Medulla oblongata (tissue), 1 donor: ENCODE data around the gene ANKRD31.
A peak's percentile ranks its signal among the peaks of the same experiment; 100 is the strongest.
"Not testable (repeated sequence)": the region's sequence is repeated elsewhere in the genome, so short reads cannot be mapped to it uniquely, and the experiment has no call there.

ENCODE experiments used
- DNase-seq: peaks from one replicate; pipeline ENCODE4 v3.0.0-alpha.2; 2015; ENCODE audit errors: extremely low spot score

Gene ANKRD31, protein sequence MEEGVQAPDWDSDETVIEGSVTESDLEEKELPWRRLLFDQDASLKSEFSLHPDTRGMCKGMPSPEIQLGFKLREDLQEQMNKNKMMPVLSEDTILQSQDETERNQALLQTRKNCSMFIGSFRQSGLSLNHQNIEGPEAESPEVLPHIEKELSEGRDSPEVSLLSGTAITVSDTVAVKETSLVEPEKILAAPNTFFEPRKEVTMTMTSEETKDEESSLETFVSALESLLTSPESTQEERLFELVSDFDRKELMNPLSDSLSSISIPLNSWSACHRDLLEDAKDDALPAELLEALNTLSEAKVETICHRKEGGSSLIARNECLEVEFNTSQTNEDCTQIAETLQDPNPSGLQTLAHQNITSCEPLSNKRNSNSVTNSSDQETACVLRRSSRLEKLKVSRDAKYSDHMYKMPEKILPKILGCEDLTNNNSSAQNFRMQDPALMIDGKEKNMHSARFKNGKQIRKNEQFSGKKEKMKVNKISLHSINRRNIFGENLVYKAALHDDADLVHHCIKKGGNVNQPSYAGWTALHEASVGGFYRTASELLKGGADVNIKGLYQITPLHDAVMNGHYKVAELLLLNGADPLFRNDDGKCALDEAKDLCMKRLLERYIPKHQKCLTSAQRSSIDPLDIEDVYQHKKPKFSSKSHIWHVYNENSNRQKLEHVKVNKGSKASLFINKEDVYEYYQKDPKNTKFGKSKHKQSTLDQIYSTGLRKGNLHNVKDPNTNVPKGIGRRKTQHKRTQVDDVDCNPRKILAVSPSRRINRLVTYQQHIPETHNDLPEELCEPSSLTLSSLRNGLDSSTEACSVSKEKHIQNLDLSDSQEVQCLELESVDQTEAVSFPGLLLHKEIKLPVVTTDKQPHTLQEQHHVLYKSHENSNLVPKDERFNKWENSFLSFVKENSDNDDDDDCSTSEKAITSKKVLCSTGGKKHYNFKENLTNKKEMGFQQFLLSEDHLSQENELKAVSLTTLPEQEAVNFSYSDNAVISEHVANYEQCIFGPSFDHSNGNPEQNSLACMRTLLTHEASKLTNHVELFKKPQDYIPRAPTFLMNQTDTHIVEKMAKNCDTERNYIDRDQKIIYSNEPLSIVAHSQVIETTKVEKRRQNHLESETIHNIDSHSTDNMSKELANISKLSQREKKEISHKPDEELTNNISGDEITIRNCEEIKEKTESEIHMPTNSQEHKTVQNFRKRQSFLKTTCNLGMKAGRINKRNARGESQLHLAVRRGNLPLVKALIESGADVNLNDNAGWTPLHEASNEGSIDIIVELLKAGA (N-terminal part only)

DNA sequence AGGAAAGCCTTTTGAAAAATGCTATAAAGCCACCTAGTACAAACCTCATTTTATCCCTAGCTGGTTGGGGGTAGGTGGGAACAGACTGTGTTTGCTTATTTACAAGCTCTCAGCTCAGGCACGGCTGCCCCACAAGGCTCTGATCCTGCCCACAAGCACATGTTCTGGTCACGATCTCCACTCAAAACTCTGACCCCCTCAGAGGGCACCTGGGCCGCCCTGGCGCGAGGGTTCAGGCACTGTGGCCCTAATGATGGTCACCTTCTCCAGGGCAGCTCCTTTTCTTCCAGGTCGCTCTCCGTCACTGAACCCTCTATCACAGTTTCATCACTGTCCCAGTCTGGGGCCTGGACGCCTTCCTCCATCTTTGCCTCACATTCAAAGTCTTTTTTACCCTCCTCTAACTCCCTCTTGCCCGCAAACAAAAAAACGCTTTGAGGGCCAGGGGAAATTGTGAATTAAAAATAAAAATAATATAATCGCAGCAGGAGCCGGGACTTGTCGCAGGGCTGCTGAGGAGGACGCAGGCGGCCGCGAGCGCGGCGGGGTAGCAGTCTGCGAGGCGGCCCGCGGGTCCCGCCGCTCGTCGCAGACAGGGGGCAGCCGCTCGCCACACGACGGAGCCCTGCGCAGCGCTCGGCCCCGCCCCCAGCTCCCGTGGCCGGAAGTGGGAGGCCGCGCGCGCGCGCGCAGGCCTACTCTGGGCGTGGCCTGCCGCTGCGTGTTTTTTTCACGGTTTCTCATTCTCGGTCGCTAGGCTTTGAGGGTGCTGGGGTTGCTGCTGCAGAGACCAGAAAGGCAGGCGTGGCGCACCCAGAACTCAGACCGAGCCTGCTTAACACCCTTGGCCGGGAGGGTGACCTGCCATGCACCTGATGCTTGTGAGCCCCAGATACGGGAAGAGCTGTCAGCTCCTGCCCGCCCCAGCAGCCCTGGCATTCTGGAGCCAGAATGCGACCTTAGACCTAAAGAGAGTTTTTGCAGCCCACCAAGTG, at the start of gene ANKRD31:
ANKRD31 (minus strand) TSS at position 557 of the 995 bp plus-strand sequence; CDS start at position 365, 192 bp downstream.
- DNase-seq, result peak; percentile 92

DNA sequence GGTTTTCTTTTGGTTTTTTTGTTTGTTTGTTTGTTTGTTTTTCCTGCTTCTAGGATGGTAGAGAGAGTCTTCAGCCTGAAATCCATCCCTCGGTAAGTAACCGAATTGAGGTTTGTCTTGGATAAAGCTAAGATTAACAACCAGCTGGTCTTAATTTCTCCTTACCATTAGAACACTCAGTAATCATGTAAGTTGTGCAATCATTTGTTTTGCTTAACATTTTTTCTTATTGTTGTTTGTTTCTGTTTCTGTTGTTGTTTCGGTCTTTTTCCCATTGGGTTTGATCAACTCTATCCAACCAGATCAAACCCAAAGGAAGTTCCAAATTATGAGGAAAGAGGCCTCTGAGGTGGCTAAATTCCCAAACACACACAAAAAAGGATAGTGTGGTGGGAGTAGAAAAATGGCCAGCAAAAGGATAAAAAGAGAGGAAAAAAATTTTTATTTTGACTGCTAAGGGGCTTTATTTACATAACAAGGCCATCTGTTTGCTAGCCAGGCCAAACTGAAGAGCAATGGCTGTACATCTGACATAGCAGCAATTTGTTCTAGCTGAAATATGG, 49.6 kb upstream of the ANKRD31 start:
- no peak for DNase-seq

DNA sequence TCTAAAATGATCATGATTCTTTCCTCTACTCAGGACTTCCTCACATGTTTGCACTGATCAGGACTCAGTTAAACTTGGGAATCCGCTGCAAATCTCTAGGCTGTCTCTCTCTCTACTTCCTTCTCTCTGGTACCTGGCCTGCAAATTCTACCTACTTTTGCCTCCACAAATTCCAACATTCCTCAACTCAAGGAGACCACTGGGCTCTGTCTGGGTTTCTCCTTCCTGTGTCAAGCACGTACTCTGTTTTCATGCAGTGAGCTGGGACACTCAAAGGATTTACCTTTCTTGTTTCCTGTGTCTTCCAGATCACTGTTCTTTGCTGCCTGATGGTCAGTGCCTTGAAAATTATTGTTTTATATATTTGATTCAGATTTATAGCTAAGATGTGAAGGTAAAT, 45.9 kb upstream of the ANKRD31 start:
- DNase-seq, result no peak

DNA sequence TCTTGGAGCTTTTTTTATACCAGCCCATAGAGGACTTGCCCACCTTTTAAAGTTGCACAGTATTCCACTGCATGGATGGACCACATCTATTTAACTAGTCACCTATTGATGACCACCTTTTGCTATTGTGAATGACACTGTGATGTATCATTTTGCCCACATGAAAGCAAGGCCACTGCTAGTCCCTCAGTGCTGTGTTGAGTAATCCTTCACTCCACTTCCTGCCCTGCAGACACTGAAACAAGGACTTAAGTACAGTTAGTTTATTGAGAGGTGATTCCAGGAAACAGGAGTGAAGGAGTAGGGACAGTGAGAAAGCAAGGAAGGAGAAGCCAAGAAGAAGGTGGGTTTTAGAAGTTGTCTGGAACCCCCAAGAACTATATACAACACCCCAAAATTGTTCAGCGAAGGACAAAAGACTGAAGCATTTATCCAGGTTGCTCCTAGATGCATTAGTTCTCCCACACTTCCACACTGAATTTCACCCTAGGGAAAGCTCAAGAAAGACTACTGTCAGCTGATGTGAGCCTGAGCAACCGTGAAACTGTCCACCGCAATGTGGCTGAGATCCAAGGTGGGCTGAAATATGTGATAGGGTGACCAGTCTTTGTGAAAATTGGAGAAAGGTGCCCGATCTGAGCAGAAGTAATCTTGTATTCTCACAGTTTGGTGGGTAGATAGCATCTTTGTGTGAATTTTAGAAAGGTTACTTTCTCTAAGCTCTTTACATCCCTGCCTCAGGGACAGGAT, 45.2 kb upstream of the ANKRD31 start:
- DNase-seq, result no peak

DNA sequence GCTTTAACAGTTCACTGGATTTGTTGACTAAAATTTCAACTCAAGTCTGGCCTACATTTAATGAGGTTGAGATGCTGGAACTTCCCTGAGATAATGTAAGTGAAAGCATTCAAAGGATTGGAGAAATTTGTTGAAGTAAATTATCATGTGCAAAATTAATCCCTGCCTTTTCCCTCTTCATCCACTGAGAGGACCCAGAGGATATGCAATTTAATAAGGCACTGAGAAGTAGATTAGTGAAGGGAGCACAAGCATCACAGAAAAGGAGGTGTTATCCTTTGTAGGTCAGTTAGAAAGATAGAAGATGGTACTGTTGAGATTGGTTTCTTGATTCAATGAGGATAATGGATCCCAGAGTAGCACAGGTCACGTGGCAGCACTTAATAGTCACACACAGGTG, 42.6 kb upstream of the ANKRD31 start:
- no peak for DNase-seq

DNA sequence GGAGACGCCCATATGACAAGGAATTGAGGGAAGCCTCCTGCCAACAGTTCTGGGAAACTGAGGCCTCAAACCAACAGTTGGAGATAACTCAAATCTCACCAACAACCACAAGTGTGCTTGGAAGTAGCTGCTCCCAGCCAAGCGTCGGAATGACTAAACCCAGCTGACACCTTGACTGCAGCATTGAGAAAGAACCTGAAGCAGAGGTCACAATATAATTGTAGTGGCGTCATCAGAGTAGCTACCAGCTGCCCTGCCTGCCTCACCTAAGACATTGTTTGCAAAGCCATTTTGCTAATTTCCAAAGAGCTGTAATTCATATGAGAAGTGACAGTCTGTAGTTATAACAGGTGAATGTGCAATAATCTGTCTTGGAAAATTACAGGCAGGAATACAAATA, 40.8 kb upstream of the ANKRD31 start:
- no peak for DNase-seq

DNA sequence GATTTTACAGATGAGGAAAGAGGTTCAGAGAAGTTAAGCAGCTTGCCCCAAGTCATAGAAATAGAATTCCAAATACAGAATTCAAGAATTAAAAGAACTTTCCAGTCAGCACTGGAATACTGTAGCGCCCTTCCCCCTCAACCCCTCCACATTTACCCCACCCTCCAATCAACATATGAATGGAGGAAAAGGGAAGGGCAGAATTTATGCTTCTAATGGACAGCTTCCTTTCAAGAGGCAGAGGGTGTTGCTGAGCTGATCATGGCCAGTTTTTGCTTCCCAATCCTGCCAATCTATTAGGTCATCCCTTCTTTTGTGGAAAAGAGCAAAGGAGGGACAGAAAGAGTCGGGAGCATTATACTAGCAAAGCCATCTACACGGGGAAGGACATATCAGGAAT, 39.1 kb upstream of the ANKRD31 start:
- no peak for DNase-seq

DNA sequence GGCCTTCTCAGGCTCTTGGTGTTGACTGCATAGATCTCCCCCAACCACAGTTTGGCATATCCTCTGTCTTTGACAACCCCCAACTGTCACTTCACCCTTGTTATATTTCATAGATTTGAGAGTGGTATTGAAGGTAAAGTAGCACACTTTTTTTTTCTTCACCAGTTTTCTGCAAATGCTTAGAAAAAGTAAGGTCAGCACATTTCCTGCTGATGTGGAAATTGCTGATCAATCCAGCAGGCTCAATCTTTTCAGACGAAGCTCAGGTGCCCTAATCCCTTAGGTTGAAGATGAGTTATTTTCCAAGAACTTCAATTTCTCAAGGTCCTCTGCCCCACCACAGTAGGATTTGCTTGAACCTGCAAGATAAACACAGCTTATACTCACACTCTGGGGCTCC, 38.5 kb upstream of the ANKRD31 start:
- no peak for DNase-seq

DNA sequence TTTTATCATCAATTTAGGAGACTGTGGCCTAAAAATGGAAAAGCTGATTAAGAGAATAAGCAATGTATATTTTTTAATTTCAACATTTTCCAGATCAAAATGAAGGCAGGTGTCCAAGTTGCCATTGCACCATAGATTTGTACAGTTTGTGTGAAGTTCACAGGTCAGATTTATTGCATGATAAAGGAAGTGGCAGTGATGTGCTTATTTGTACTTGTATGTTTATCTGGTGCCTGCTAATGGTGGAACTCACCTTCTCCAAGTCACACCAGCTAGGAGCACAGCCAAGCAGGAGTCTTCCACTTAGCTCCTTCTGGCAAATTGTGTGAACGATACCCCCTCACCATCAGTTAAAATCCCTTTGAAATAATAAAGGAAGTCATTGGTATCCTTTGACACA, 37.8 kb upstream of the ANKRD31 start:
- DNase-seq, result no peak

DNA sequence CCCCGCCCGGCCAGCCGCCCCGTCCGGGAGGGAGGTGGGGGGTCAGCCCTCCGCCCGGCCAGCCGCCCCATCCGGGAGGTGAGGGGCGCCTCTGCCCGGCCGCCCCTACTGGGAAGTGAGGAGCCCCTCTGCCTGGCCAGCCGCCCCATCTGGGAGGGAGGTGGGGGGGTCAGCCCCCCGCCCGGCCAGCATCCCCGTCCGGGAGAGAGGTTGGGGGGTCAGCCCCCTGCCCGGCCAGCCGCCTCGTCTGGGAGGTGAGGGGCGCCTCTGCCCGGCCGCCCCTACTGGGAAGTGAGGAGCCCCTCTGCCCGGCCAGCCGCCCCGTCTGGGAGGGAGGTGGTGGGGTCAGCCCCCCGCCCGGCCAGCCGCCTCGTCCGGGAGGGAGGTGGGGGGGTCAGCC, 33.9 kb upstream of the ANKRD31 start:
- not testable (repeated sequence) for DNase-seq

DNA sequence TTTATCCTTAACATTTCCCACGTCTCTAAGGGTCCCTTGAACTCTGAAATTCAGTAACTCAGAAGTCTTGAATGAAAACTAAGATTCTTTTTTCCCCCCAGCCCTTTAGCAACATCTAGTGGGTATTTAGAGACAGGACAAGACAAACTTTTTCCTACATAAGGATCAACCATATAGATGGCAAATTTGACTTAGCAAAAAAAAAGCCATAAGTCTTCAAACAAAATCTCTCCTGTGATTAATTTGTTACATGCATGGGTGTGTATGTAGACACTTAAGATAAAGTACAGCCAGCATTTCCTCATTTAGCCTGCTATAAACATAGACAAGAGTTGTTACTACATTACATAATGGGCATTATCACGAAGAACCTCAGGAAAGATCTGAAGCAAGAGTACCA, 29.1 kb upstream of the ANKRD31 start:
- DNase-seq, result peak; percentile 19

DNA sequence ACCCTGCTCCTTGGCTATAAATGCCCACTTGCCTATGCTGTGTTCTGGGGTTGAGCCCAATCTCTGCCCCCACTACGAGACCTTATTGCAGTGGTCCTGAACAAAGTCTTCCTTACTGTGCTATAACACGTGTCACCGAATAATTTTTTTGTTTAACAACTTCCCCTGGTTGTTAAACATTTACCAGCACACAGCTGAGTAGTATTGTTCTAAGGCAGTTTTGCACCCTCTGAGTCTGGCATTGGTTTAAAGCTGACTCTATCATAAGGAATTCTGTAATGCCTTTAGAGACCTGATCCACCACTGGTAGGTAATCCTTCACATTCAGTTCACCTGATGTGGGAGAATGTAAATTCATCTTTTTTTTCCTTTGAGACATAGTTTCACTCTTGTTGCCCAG, 25.6 kb upstream of the ANKRD31 start:
- no peak for DNase-seq

DNA sequence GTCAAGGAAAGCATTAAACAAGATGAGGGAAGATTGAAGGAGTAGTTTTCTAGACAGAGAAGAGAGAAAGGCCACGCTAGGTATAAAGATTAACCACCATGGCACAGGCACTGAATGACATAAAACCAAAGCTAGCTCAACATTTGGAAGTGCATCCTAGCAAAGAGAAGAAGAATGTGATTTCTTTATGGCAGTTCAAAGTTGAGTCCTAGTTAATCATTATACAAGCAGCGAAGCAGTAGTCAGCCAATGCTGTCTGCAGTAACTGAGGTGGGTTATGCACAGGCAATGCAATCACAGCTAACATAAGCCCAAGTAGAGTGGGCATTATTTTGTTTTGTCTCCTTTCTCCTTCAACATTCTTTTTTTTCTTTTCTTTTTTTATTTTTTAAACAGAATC, 24.0 kb upstream of the ANKRD31 start:
- DNase-seq, result no peak

DNA sequence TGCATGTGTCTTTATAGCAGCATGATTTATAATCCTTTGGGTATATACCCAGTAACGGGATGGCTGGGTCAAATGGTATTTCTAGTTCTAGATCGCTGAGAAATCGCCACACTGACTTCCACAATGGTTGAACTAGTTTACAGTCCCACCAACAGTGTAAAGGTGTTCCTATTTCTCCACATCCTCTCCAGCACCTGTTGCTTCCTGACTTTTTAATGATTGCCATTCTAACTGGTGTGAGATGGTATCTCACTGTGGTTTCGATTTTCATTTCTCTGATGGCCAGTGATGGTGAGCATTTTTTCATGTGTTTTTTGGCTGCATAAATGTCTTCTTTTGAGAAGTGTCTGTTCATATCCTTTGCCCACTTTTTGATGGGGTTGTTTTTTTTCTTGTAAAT, 13.8 kb upstream of the ANKRD31 start:
- DNase-seq, result not testable (repeated sequence)

DNA sequence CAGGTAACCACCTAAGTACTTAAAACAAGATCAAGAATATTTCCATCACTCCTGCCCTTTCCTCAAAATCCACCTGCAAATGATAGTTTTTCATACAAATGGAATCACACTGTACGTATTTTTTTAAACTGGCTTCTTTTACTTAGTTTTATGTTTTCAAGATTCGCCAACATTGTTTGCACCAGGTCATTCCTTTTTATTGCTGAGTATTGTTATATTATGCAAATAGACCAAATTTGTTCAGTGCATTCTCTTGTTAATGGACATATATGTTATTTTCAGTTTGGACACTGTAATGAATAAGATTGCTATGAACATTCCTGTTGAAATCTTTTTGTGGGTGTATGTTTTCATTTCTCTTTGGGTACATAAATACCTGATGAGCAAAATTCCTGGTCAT, 8.3 kb upstream of the ANKRD31 start:
- no peak for DNase-seq

DNA sequence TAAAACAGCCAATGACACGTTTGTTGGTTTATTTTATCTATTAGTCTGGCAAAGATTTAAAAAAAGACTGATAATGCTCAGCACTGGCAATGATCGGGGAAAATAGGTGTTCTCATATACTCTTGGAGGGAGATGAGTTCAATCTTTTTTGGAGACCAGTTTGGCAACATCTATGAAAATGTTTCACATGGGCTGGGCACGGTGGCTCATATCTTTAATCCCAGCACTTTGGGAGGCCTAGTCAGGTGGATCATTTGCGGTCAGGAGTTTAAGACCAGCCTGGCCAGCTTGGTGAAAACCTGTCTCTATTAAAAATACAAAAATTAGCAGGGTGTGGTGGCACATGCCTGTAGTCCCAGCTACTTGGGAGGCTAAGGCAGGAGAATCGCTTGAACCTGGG, 6.8 kb upstream of the ANKRD31 start:
- DNase-seq, result no peak

DNA sequence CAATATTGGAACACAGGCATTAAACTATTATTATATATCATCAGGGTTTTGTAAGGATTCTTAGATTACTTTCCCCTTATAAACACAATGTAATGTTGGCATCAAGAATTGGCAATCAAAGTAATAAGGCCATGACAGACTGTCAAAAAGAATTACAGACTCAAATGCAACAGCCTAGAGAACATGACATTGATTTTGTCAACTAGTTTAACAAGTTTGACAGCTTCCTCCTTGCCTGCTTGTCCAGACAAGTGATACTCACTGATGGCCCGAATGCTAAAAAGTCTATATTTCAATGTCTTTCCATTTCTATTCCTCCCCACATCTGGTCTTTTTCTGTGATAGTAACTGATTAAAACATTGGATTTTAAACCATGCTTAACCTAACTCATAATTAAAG, 6.4 kb upstream of the ANKRD31 start:
- no peak for DNase-seq

DNA sequence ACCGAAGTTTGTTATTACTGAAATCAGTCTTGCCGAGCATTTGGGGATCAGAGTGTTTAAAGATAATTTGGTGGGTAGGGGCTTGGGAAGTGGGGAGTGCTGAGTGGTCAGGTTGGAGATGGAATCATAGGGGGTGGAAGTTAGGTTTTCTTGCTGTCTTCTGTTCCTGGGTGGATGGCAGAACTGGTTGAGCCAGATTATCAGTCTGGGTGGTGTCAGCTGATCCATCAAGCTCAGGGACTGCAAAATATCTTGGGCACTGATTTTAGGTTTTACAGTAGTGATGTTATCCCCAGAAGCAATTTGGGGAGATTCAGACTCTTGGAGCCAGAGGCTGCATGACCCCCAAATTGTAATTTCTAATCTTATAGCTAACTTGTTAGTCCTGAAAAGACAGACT, 5.4 kb upstream of the ANKRD31 start:
- no peak for DNase-seq

DNA sequence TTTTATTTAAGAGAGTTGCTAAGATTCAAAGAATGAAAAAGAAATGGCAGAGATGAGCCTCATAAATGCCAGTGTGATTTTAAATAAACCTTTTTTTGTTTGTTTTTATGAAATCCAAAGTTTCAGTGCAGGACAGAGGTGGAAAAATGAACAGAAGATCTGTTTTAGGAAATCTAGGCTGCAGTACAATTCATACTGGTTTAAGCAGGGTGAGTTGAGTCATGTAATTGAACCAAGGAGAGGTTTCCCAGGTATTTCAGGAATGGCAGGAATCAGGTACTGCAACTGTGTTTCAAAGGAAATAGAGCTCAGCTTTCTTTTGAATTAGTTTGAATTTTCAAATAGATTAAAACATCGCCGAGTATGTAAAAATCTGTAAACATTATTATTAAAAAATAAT, 3.0 kb upstream of the ANKRD31 start:
- no peak for DNase-seq

DNA sequence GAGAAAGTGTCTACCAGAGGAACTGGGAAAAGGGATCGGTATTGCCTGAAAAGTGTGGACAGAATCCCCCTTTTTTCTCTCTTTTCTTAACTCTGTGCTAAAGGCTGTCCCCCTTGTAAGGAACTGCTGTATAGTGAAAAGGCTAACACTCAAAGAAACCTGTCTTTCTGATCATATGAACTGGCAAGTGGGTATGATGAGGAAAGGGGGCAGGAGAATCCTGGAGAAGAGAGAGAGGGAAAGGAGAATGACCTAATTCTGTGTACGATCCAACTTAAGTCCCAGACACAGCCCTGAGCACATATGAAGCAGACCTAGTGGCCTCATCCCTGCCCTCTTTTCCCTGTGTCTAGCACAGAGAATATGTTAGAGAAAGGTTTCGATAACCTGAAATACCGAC, 967 bp downstream of the ANKRD31 start:
- no peak for DNase-seq
